GM20000 (cell line): ENCODE data around the gene PPARD.

ENCODE experiments used
- DNase-seq: peaks from one replicate; pipeline ENCODE4 v3.0.0; 2012; ENCODE audit warnings: low spot score
- TF ChIP-seq, protein P1 (sequence below): IDR thresholded peaks from 2 replicates; pipeline ENCODE4 v1.5.1; 2012; ENCODE audit warnings: mild to moderate bottlenecking, control low read depth; ENCODE audit errors: extremely low read depth, missing control alignments

The PPARD gene

DNA sequence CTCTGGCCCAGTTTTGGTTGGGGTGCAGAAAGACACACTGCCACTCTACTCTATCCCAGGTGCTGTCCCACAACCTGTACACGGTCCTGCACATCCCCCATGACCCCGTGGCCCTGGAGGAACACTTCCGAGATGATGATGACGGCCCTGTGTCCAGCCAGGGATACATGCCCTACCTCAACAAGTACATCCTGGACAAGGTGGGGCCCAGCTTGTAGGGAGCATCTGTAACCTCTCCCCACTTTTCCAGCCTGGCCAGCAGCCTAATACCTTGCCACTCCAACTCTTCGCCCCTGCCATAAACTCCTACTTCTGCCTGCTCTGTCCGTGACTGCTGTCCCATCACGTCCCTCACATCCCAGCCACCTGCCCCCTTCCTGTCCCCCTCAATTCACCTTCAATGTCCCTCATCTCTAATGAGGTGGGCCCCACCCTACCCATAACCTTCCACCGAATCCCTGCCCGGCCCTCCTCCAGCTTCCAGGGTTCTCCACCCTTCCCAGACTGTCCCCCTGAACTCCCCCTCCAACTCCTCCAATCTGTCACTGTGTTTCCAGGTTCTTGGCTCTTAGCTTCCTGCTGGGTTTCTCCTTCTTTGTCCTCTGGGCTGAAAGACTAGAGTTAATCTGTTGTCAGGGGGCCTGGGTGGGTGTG is 32.6 kb upstream of the PPARD start:
- no peak for DNase-seq
- TF ChIP-seq, protein P1, sequence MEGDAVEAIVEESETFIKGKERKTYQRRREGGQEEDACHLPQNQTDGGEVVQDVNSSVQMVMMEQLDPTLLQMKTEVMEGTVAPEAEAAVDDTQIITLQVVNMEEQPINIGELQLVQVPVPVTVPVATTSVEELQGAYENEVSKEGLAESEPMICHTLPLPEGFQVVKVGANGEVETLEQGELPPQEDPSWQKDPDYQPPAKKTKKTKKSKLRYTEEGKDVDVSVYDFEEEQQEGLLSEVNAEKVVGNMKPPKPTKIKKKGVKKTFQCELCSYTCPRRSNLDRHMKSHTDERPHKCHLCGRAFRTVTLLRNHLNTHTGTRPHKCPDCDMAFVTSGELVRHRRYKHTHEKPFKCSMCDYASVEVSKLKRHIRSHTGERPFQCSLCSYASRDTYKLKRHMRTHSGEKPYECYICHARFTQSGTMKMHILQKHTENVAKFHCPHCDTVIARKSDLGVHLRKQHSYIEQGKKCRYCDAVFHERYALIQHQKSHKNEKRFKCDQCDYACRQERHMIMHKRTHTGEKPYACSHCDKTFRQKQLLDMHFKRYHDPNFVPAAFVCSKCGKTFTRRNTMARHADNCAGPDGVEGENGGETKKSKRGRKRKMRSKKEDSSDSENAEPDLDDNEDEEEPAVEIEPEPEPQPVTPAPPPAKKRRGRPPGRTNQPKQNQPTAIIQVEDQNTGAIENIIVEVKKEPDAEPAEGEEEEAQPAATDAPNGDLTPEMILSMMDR: no peak

DNA sequence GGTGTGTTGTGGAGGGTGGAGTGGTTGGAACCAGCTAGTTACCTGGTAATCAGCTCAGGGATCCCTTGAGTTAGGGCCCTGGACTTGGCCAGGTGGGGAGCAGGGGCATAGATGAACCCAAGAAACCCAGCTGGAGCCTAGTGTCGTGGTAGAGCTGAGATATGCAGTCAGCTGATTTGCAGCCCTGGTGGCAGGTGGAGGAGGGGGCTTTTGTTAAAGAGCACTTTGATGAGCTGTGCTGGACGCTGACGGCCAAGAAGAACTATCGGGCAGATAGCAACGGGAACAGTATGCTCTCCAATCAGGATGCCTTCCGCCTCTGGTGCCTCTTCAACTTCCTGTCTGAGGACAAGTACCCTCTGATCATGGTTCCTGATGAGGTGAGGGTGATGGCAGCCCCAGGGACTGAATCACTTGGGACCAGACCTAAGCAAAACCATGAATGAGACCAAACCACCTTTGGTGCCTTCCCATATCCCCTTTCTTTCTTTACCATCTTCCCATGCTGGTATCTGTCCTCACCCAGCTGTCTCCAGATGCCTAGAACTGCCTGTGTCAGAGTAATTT is 32.0 kb upstream of the PPARD start:
- TF ChIP-seq, protein P1: no peak
- no peak for DNase-seq

DNA sequence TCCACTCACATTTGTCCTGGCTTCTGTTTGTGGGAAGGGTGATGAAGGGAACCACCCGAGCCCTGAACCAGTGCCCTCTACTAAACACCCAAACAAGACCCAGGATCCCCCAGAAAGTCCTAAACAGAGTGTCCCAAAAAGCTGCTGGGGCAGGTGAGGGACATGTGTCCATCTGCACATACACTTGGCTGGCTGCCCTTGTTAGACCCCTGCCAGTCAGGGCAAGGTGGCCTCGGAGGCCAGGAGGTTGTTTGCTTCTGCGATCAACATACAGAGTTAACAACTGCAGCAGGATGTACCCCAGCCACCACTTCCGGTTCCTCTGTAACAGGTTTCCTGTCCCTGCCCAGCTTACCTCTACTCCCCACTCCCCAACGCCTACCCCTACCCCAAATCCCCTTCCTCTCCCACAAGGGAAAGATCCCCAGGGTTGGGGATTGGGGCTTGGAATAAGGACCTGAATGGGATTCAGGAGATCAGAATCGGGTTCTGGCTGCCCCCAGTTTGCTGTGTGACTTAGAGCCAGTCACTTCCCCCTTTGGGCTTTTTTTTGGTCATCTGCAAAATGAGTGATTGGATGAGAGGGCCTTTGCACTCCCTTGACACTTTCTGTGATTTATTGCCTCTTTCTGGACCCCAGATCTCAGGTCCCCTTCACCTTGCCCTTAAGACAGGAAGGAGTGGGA is 30.8 kb upstream of the PPARD start:
- peak; percentile 55 for DNase-seq

DNA sequence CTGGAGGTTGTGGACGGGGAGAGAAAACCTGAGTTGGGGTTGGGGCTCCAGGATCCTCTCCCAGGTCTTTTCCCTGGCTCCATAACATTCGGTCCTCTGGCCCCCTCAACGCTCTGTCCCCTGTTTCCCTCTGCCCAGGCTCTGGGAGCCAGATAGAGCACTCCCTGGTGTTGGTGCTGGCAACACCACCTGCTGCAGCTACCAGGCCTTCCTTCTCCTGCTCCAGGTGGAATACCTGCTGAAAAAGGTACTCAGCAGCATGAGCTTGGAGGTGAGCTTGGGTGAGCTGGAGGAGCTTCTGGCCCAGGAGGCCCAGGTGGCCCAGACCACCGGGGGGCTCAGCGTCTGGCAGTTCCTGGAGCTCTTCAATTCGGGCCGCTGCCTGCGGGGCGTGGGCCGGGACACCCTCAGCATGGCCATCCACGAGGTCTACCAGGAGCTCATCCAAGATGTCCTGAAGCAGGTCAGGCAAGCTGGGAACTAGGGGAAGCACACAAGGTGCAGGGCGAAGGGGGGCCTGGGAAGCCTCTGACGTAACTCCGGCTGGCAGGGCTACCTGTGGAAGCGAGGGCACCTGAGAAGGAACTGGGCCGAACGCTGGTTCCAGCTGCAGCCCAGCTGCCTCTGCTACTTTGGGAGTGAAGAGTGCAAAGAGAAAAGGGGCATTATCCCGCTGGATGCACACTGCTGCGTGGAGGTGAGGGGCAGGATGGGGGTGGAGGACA is 30.1 kb upstream of the PPARD start:
- TF ChIP-seq, protein P1: no peak
- DNase-seq: no peak

More for the DNA sequence above, 30.8 kb upstream of the PPARD start:
- TF ChIP-seq, protein P1: no peak

DNA sequence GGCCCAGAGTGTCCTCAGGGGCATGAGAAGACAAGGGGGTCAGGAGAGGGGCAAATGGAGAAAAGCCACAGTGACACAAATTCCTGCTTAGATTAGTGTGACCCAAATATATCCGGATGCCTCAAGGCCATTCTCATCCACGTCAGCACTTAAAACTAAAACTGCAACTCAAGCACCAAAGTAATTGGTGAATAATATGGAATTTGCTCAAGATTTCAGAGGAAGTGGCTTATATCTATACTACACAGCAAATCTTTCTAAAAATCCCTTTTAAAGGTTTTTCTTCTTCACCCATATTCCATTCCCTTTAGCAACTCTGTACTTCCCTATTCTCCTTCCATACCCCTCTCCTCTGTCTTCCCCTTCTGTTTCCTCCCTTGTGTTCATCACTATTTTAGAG is 29.6 kb upstream of the PPARD start:
- no peak for DNase-seq
- TF ChIP-seq, protein P1: no peak

DNA sequence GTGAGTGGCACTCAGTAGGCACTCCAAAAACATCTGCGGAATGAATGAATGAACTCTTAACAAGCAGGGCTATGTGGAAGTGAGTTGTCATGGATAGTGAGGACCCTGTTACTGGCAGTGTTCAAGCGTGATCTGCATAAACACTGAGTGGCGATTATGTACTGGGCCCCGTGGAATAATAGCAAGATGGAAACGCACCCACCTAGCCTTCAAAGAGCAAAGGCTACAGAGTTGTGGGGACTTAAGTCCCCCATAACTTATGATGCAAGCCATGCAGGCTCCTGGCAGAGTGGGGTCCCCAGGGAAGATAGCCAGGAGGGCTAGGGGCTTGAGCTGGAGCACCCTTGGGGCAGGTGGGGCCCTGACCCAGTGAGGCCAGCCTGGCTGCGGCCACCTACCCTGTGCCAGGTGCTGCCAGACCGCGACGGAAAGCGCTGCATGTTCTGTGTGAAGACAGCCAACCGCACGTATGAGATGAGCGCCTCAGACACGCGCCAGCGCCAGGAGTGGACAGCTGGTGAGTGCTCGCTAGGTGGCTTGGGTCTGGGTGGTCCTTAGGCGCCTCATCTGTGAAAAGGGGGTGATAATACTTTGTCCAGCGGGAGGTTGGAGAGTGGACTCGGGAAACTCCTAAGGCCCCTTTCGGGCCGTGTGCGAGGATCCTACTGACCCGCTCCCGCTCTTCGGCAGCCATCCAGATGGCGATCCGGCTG is 24.7 kb upstream of the PPARD start:
- TF ChIP-seq, protein P1: no peak
- DNase-seq: no peak
